Kidney epithelial cell (primary cell): Measurements from ENCODE around the gene IRGM. TPM values are rescaled to one million over a fixed set of nuclear protein-coding genes. Genes with fewer than 3 reads are reported as not detected.

Experiments used
- DNase-seq: peaks from one replicate; pipeline ENCODE4 v3.0.0-alpha.2; 2010; ENCODE audit warnings: low read depth
- H3K27me3 ChIP-seq: 2 replicates; pipeline ENCODE4 v1.6.0; 2011; ENCODE audit warnings: low read length; ENCODE audit not compliant: control insufficient read depth, insufficient read depth
- H3K36me3 ChIP-seq: 2 replicates; pipeline ENCODE4 v1.5.1; 2011; ENCODE audit warnings: low read length; ENCODE audit not compliant: control insufficient read depth, insufficient read depth
- H3K4me3 ChIP-seq: 2 replicates; pipeline ENCODE4 v1.5.1; 2011; ENCODE audit warnings: low read depth, mild to moderate bottlenecking, control low read depth, low read length
- total RNA-seq: library from RNA; depleted of rRNA; stranded (reverse); fragments of >200 nt; gene quantifications from 2 replicates; pipeline ENCODE4 v1.2.3, GENCODE V29; 2015
- TF ChIP-seq, protein P1 (sequence below): IDR thresholded peaks from 2 replicates; pipeline ENCODE4 v1.5.1; 2011; ENCODE audit warnings: mild to moderate bottlenecking, moderate library complexity, low read length, control low read depth, inconsistent platforms; ENCODE audit not compliant: insufficient read depth, poor library complexity, severe bottlenecking

IRGM gene
- total RNA-seq, 1 donor from 2014 or later: not detected

DNA sequence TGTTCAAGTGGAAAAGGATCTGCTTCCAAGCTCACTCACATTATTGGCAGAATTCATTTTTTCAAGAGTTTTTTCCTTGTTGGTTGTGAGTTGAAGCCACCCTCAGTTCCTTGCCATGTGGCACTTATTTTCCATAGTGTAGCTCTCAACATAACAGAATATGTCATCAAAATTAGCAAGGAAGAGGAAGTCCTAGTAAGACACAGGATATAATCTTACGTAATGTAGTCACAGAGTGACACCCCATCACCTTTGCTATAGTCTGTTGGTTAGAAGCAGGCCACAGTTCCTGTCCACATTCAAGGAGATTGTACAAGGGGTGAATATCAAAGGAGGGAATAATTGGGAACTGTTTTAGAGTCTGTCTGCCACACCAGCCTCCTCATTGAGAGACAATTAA is 15.7 kb downstream of the IRGM start:
- no peak overlapping the region for H3K4me3 ChIP-seq
- TF ChIP-seq, protein P1, sequence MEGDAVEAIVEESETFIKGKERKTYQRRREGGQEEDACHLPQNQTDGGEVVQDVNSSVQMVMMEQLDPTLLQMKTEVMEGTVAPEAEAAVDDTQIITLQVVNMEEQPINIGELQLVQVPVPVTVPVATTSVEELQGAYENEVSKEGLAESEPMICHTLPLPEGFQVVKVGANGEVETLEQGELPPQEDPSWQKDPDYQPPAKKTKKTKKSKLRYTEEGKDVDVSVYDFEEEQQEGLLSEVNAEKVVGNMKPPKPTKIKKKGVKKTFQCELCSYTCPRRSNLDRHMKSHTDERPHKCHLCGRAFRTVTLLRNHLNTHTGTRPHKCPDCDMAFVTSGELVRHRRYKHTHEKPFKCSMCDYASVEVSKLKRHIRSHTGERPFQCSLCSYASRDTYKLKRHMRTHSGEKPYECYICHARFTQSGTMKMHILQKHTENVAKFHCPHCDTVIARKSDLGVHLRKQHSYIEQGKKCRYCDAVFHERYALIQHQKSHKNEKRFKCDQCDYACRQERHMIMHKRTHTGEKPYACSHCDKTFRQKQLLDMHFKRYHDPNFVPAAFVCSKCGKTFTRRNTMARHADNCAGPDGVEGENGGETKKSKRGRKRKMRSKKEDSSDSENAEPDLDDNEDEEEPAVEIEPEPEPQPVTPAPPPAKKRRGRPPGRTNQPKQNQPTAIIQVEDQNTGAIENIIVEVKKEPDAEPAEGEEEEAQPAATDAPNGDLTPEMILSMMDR: no peak
- H3K27me3 ChIP-seq: no peaks in the 10 kb centered on the region
- no peak for DNase-seq
- H3K36me3 ChIP-seq: no peaks in the 10 kb centered on the region

DNA sequence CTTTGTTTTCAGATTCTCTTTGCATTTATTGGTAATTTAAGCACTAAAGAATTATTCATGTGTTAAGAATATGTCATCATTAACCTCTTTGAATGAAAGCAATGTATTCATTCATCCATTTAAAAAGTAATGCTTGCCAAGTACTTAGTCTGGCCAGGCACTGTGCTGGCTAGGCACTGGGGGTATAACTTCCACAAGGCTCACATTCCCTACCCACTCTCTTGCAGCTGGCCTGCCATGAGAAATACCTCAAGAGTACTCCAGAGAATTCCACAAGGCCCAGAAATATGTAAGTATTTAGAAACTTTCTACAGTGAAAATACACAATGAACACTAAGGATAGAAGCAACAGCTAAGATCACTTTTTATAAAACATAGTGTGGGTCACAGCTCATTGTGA is 33.0 kb downstream of the IRGM start:
- H3K4me3 ChIP-seq: no peak overlapping the region
- H3K27me3 ChIP-seq: no peaks in the 10 kb centered on the region
- no peaks in the 10 kb centered on the region for H3K36me3 ChIP-seq
- TF ChIP-seq, protein P1: no peak
- no peak for DNase-seq

DNA sequence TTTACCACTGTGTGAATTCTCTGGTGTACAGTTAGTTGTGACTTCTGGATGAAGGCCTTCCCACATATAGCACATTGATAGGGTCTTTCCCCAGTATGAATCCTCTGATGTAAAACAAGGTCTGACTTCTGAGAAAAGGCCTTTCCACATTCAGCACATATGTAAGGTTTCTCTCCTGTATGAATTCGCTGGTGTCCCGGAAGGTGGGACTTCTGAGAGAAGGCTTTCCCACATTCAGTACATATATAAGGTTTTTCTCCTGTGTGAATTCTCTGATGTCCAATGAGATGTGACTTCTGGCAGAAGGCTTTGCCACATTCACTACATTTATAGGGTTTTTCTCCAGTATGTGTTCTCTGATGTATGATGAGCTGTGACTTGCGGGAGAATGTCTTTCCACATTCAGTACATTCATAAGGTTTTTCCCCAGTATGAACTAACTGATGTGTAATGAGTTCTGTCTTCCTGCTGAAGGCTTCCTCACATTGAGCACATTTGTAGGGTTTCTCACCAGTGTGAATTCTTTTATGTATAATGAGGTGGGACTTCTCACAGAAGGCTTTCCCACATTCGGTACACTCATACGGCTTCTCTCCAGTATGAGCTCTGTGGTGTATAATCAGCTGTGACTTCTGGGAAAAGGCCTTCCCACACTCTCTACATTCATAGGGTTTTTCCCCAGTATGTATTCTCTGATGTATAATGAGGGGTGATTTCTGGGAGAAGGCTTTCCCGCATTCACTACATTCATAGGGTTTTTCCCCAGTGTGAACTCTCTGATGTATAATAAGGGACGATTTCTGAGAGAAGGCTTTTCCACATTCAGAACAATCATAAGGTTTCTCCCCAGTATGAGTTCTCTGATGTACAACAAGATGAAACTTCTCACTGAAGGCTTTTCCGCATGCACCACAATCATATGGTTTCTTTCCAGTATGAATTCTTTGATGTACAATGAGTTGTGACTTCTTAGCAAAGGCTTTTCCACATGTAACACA is 49.4 kb downstream of the IRGM start:
- Histone ChIP-seq H3K36me3 (no peaks in the 10 kb centered on the region), H3K27me3 (no peaks in the 10 kb centered on the region), H3K4me3 (no peak overlapping the region)
- TF ChIP-seq, protein P1: no peak
- no peak for DNase-seq

Other genes with a start within 250 kb of the IRGM start
- gene SYNPO, start 205.9 kb upstream of the IRGM start, total RNA-seq: 3.4 and 4.0 TPM in 2 replicates
- 1.5 and 4.6 TPM in 2 replicates for gene MYOZ3, start 185.3 kb upstream of the IRGM start, total RNA-seq
- gene RBM22, start 145.5 kb upstream of the IRGM start, total RNA-seq: 55.6 and 56.7 TPM in 2 replicates
- gene DCTN4, start 87.5 kb upstream of the IRGM start, total RNA-seq: 40.3 and 54.0 TPM in 2 replicates
- gene SMIM3, start 67.8 kb upstream of the IRGM start, total RNA-seq: 9.7 and 9.8 TPM in 2 replicates
- gene ZNF300, start 58.5 kb downstream of the IRGM start, total RNA-seq: 8.5 and 9.2 TPM in 2 replicates
- gene GPX3, start 174.1 kb downstream of the IRGM start, total RNA-seq: 5.5 and 6.3 TPM in 2 replicates
- gene TNIP1, start 234.5 kb downstream of the IRGM start, total RNA-seq: 454 and 530 TPM in 2 replicates